ENCODE data around the gene ZNF385D.

ZNF385D gene

GRCh38 chr3:21520106-21520963 lies 230.7 kb downstream of the ZNF385D start:
- TF ChIP-seq, protein P1, sequence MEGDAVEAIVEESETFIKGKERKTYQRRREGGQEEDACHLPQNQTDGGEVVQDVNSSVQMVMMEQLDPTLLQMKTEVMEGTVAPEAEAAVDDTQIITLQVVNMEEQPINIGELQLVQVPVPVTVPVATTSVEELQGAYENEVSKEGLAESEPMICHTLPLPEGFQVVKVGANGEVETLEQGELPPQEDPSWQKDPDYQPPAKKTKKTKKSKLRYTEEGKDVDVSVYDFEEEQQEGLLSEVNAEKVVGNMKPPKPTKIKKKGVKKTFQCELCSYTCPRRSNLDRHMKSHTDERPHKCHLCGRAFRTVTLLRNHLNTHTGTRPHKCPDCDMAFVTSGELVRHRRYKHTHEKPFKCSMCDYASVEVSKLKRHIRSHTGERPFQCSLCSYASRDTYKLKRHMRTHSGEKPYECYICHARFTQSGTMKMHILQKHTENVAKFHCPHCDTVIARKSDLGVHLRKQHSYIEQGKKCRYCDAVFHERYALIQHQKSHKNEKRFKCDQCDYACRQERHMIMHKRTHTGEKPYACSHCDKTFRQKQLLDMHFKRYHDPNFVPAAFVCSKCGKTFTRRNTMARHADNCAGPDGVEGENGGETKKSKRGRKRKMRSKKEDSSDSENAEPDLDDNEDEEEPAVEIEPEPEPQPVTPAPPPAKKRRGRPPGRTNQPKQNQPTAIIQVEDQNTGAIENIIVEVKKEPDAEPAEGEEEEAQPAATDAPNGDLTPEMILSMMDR (IDR thresholded peaks at IDR 0.05; ENCODE audit: insufficient read depth, low read depth, low read length, missing control alignments), result no peak
- DNase-seq (ENCODE audit: low read depth), result no peak
- H3K4me3 ChIP-seq (ENCODE audit: low read depth, low read length), result no peak overlapping the region

DNA sequence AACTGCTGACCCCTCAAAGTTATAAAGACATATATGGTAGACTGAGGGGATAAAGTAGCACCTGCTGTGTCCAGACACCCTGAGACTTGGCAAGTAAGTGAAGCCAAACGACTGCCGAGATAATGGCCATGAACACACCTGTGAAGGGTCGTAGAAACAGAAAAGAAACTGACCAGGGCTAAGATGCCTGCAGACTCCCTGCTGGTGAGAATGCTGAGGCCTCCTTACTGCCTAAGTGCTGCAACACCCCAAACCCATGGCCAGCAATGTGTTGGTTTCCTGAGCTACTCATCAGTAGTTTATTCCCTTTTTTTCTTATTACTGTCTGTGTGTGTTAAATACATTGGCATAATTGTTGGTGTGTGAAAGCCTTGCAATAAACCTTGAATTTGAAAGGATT lies 233.8 kb downstream of the ZNF385D start:
- no peak overlapping the region for H3K4me3 ChIP-seq (ENCODE audit: low read depth, low read length)
- DNase-seq (ENCODE audit: low read depth), result no peak
- TF ChIP-seq, protein P1 (IDR thresholded peaks at IDR 0.05; ENCODE audit: insufficient read depth, low read depth, low read length, missing control alignments), result no peak

- no peak for DNase-seq (ENCODE audit: low read depth)
- TF ChIP-seq, protein P1 (IDR thresholded peaks at IDR 0.05; ENCODE audit: insufficient read depth, low read depth, low read length, missing control alignments), result no peak
- H3K4me3 ChIP-seq (ENCODE audit: low read depth, low read length), result no peak overlapping the region
Measured at GRCh38 chr3:21515417-21515816, 235.6 kb downstream of the ZNF385D start.

GRCh38 chr3:21509731-21510470 lies 241.1 kb downstream of the ZNF385D start:
- no peak overlapping the region for H3K4me3 ChIP-seq (ENCODE audit: low read depth, low read length)
- DNase-seq (ENCODE audit: low read depth), result no peak
- TF ChIP-seq, protein P1 (IDR thresholded peaks at IDR 0.05; ENCODE audit: insufficient read depth, low read depth, low read length, missing control alignments), result no peak

DNA sequence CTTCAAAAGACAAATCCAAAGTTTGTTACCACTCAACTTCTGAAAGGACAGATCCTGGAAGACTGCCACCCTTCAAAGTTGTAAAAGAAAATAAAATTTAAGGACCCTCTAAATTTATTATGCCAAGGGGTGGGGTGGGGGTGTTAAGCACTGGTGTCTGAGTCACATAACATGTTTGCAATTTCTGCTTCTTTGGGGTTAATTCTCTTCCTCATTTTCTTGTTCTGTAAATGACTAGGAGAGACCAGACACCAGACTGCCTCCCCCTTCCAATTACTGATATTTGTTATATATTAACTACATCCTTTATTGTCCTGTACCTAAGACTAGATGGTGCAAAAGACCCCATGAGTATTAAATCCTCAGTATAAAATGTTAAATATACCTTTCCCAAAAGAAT lies 242.8 kb downstream of the ZNF385D start:
- no peak overlapping the region for H3K4me3 ChIP-seq (ENCODE audit: low read depth, low read length)
- DNase-seq (ENCODE audit: low read depth), result no peak
- TF ChIP-seq, protein P1 (IDR thresholded peaks at IDR 0.05; ENCODE audit: insufficient read depth, low read depth, low read length, missing control alignments), result no peak

DNA sequence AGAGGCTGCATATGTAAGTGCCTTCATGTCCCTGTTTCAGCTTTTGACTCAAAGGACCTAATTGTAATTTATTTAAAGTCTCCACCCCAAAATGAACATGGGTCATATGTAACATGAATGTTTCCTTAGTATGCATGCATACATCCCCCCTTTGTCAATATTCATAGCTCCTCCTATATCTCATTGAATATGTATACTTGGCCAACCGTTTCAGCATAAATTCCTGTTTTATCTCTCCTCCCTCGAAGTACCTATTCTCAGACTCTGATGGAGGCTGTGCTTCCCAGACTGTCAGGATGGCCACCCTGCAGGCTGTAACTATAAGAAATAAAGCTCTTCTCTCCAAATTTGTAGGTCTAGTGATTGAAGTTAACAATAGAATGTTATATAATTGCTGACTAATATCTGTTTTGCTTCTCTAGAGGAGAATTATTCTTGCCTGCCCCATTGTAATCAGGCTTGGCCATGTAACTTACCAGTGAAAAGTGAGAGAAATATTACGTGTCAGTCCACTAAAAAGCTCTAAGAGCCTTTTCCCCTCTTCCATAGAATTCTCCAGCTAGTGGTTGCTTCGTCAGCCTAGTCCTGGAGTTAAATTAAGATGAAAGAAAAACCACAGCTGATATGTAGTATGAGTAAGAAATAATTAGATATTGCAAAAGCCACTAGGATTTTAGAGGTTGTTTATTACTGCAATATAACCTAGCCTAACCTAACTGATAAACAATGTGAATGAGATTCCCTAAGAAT lies 245.1 kb downstream of the ZNF385D start:
- no peak overlapping the region for H3K4me3 ChIP-seq (ENCODE audit: low read depth, low read length)

More for the DNA sequence above, 245.1 kb downstream of the ZNF385D start:
- TF ChIP-seq, protein P1 (IDR thresholded peaks at IDR 0.05; ENCODE audit: insufficient read depth, low read depth, low read length, missing control alignments), result no peak
- no peak for DNase-seq (ENCODE audit: low read depth)

Data from GM12865 (cell line).